ENCODE data around the gene NR1I3.

NR1I3 gene

DNA sequence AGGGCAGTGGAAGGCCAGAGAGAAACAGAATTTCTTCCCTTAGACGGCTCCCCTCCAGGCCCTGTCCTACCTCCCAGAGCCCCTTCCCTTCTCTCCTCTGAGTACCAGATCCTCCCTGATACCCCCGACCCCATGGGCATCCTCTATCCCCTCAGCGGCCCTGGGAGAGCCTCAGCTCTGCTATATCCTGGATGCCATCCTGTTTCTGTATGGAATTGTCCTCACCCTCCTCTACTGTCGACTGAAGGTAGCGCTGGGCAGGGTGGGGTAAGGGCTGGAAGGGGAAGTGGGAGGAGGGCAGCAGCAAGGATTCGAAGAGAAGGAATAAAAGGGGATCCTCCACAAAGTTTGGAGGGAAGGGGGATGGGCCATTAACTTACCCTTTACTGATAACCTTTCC is 20.2 kb downstream of the NR1I3 start:
- DNase-seq: no peak

- DNase-seq: peak in 1 of 2 donors; percentile 41
Observed at GRCh38 chr1:161216945-161217712, 20.9 kb downstream of the NR1I3 start.

GRCh38 chr1:161215076-161215475 is 22.9 kb downstream of the NR1I3 start, which contains the start of gene FCER1G:
TSS of gene FCER1G (plus strand) at chr1:161215295. CDS start at chr1:161215322, 27 bp downstream.
- DNase-seq: peak in 1 of 2 donors; percentile 42

DNA sequence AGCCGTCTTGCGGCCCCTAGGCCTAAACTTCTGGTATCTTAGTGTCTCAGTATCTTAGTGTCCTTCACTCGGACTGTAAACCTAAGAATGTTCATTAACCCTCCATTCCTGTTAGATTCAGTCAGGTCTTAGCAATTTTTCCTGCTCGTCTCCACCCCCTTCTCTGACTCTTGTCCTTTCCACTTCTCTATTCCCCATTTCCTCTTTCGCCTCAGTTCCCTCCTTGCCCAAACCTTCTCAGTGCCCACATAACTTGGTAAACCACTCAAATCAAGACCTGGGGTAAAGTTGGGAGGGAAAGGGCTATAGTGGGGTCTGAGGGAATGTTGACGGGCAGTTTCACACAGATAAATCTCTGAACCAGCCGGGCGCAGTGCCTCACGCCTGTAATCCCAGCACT is 23.6 kb downstream of the NR1I3 start:
- no peak for DNase-seq

DNA sequence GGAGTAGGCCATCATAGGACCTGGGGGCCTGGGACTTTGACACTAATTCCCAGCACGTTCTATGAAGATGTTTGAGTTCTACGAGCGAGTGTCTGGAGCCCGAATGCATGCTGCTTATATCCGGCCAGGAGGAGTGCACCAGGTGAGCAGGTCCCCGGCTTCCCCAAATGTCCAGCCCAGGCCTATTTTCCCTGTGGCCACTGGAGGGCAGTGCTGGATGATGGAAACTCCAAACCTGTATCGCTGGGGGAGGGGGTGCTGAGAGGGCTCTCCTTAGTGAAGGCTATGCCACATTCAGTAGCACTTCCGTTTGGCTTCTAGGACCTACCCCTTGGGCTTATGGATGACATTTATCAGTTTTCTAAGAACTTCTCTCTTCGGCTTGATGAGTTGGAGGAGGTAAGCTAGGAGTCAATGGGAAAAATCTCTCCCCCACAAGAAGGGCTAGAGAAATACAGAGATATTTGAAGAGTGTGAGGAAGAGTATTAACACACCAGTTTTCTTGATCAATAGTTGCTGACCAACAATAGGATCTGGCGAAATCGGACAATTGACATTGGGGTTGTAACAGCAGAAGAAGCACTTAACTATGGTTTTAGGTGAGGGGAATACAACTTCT is 28.1 kb downstream of the NR1I3 start:
- peak; percentile 44 to 54 for DNase-seq

DNA sequence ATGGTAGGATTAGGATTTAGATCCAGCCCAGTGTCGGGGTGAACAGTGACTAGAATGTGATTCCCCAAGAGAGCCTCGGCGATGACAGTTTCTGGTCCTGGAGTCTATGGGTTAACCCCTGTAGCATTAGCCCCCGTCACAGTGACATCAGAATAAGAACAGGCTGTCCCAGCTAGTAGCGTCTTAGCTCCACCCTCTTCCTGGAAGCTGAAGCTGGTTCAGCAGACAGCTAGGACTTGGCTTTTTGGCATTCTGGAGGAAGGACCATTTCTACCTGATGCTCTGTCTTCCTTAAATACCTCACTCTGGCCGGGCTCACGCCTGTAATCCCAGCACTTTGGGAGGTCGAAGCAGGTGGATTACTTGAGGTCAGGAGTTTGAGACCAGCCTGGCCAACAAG is 30.8 kb downstream of the NR1I3 start:
- no peak for DNase-seq

- no peak for DNase-seq
Observed at GRCh38 chr1:161206411-161207140, 31.4 kb downstream of the NR1I3 start.

DNA sequence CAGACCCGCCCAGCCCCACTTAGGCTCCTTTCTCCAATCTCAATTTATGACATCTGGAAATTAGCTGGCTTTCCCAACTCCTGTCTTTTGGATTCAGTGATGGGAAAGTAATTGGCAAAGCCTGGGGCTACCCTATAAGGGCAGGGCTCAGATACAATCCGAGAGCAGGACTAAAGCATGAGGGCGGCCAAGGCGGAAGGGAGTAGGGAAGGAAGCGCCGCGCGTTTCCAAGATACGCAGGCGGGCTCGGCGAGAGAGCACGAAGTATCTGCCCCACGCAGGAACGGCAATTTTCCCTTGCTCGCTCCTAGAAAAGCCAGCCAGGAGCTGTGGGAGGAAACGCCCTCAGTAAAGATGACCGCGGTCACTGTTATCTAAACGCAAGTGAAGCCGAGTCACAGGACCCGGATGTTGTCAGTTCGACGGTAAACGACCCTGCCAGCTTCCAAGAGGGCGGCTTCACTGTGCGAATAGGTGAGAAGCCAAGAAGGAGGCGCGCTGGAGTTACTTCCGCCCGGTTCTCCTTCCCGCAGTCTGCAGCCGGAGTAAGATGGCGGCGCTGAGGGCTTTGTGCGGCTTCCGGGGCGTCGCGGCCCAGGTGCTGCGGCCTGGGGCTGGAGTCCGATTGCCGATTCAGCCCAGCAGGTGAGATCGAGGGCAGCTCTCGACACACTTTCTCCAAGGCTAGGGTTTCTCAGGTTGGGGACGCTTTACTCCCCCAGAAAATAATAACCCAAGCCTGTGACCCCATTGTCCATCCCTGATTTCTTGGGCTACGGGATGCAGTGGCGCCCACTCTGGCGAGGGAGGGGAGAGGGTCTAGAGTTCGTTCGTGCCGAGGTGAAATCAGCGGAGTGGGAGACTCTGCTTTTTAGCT is 35.9 kb downstream of the NR1I3 start, which contains the start of gene NDUFS2:
NDUFS2 (plus strand) TSS at position 532 of the 877 bp plus-strand sequence; CDS start at position 551, 19 bp downstream.
- peak; percentile 77 to 94 for DNase-seq

- peak in 1 of 2 donors; percentile 43 for DNase-seq
Observed at GRCh38 chr1:161200992-161201835, 36.8 kb downstream of the NR1I3 start.

- no peak for DNase-seq
Observed at GRCh38 chr1:161200421-161200991, 37.5 kb downstream of the NR1I3 start.

- no peak for DNase-seq
Observed at GRCh38 chr1:161199506-161200139, 38.4 kb downstream of the NR1I3 start.

DNA sequence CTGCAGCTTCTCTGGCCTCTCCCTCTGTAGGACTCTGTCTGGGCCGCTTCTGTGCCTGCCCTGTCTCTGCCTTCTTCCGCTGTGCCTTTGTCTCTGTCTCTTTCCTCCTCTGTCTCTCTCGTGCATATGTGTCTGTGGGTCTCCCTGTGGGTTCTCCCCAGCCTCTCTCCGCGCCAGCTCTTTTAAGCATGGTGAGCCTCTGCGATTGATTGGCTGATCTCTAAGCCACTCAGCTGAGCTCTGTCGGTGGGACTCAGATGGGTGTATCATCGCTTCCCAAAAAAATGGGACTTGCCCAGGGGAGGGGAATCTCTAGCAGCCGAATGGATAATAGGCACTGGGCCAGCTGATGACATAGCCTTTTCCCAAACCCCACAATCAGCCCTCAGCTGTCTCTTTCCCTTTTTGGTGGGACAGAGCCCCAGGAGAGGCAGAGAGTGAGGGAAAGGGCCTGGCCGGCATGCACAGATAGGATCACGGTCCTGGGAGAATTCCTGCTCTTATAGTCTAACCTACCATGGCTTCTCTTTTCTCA is 39.0 kb downstream of the NR1I3 start, which contains the start of gene ADAMTS4:
ADAMTS4 (minus strand) TSS at position 158 of the 535 bp plus-strand sequence. CDS start 427 bp downstream, outside the sequence.
- no peak for DNase-seq

DNA sequence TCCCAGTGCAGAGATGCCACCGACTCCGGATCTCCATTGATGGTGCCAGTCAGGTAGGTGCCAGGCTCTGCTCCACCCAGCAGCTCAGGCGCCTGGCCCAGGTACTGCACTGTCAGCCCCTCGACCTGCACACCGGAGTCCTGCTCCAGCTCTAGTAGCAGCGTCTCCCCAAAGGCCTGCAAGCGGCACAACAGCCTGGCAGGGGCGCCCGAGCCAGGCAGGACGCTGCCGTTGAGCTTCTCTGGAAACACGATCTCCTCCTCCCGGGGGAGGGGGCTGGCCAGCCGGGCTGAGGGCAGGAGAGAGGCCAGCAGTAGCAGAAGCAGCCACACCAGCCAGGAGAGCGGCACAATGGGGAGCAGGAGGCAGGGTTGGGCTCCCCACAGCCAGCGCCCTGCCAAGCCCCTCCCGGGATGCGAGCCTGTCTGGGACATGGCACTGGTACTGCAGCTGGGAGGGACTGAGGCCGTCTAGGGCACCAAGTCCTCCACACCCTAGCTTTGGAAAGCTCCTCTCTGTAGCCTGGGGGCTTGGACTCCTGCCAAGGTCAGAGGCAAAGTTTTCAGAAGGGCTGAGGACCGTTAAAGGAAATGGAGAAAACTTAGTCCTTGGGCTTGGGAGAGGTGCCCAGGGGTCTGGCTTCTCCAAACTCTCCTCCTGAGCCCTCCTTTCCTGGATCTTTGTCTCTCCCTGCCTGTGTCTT is 39.7 kb downstream of the NR1I3 start:
- no peak for DNase-seq

- DNase-seq: no peak
Observed at GRCh38 chr1:161197560-161198193, 40.3 kb downstream of the NR1I3 start.

- DNase-seq: no peak
Observed at GRCh38 chr1:161196521-161197451, 41.2 kb downstream of the NR1I3 start.

DNA sequence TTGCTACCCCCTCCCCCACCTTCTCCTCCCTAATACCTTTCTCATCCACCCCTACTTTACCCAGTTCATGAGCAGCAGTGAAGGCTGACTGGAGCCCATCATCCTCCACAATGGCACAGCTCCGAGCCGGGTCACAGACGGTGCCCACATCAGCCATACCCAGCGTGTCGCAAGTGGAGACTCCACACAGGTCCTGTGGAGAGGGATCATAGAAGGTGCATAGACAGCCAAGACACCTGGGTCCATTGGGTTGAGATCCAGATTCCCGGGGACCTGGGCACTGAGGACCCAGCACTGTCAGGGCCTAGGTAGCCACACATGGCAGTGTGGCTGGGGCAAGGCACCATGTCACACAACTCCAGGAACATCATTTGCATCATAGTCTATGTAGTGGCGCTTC is 41.9 kb downstream of the NR1I3 start:
- DNase-seq: no peak

GRCh38 chr1:161195171-161195570 is 42.8 kb downstream of the NR1I3 start:
- peak in 1 of 2 donors; percentile 10 for DNase-seq
